Progenitor cell of endocrine pancreas (in vitro differentiated cells): Measurements from ENCODE around the gene ATP10B. TPM values are rescaled to one million over a fixed set of nuclear protein-coding genes. Genes with fewer than 3 reads are reported as not detected.
A peak's percentile ranks its signal among the peaks of the same experiment; 100 is the strongest.

Source experiments
- DNase-seq: peaks from one replicate; pipeline ENCODE4 v3.0.0; 2021; ENCODE audit warnings: low spot score; ENCODE audit not compliant: unreplicated experiment
- H3K27ac Mint-ChIP-seq: 2 replicates; pipeline ENCODE4 v1.8.0; 2021; ENCODE audit warnings: mild to moderate bottlenecking, moderate library complexity, mixed read lengths
- H3K27me3 Mint-ChIP-seq: 2 replicates; pipeline ENCODE4 v1.8.0; 2021; ENCODE audit warnings: mixed read lengths
- H3K36me3 Mint-ChIP-seq: 2 replicates; pipeline ENCODE4 v1.8.0; 2022; ENCODE audit warnings: mixed read lengths; ENCODE audit not compliant: insufficient read depth
- H3K4me1 Mint-ChIP-seq: 2 replicates; pipeline ENCODE4 v1.8.0; 2021; ENCODE audit warnings: low read depth, mixed read lengths
- H3K4me3 Mint-ChIP-seq: 2 replicates; pipeline ENCODE4 v1.8.0; 2021; ENCODE audit warnings: low read depth, mild to moderate bottlenecking, moderate library complexity, mixed read lengths
- H3K9me3 Mint-ChIP-seq: 2 replicates; pipeline ENCODE4 v1.8.0; 2021; ENCODE audit warnings: low read depth, mixed read lengths
- CTCF ChIP-seq: fragments of 200-600 bp; sonication (generic); IDR thresholded peaks from one replicate; pipeline ENCODE4 v1.5.0; 2021; ENCODE audit warnings: antibody characterized with exemption, mild to moderate bottlenecking; ENCODE audit not compliant: unreplicated experiment
- total RNA-seq: library from RNA; stranded (reverse); gene quantifications from 2 replicates; pipeline ENCODE4 v1.2.1, GENCODE V29; 2021

Gene ATP10B
- total RNA-seq, 1 donor from 2014 or later: 1.7 TPM

GRCh38 chr5:160869989-160870521, 18.0 kb upstream of the ATP10B start:
- Mint-ChIP-seq H3K4me1 (peaks cover 12% of the 10 kb centered on the region), H3K27me3 (no peaks in the 10 kb centered on the region), H3K4me3 (no peak overlapping the region), H3K27ac (peak overlapping the region; percentile 39), H3K9me3 (peaks cover 22% of the 10 kb centered on the region), H3K36me3 (peaks cover 11% of the 10 kb centered on the region)
- DNase-seq: no peak
- TF ChIP-seq CTCF: no peak

GRCh38 chr5:160867976-160868375, 16.0 kb upstream of the ATP10B start:
- H3K4me1 Mint-ChIP-seq: peaks cover 6% of the 10 kb centered on the region
- peaks cover 31% of the 10 kb centered on the region for H3K9me3 Mint-ChIP-seq
- no peak for TF ChIP-seq CTCF
- H3K36me3 Mint-ChIP-seq: peaks cover 8% of the 10 kb centered on the region
- no peak overlapping the region for H3K4me3 Mint-ChIP-seq
- H3K27me3 Mint-ChIP-seq: no peaks in the 10 kb centered on the region
- H3K27ac Mint-ChIP-seq: no peak overlapping the region
- no peak for DNase-seq

- Mint-ChIP-seq H3K36me3 (no peaks in the 10 kb centered on the region), H3K4me1 (no peaks in the 10 kb centered on the region), H3K27me3 (no peaks in the 10 kb centered on the region), H3K27ac (no peak overlapping the region), H3K9me3 (peaks cover 2% of the 10 kb centered on the region), H3K4me3 (no peak overlapping the region)
- DNase-seq: no peak
- TF ChIP-seq CTCF: no peak
Measured at GRCh38 chr5:160851451-160851850, 560 bp downstream of the ATP10B start.

GRCh38 chr5:160850421-160850820, 1.6 kb downstream of the ATP10B start:
- DNase-seq: no peak
- H3K27ac Mint-ChIP-seq: no peak overlapping the region
- TF ChIP-seq CTCF: no peak
- no peak overlapping the region for H3K4me3 Mint-ChIP-seq
- H3K27me3 Mint-ChIP-seq: no peaks in the 10 kb centered on the region
- no peaks in the 10 kb centered on the region for H3K36me3 Mint-ChIP-seq
- H3K4me1 Mint-ChIP-seq: no peaks in the 10 kb centered on the region
- H3K9me3 Mint-ChIP-seq: no peaks in the 10 kb centered on the region

- DNase-seq: no peak
- Mint-ChIP-seq H3K9me3 (no peaks in the 10 kb centered on the region), H3K4me1 (no peaks in the 10 kb centered on the region), H3K27me3 (no peaks in the 10 kb centered on the region), H3K27ac (no peak overlapping the region), H3K4me3 (no peak overlapping the region), H3K36me3 (no peaks in the 10 kb centered on the region)
- no peak for TF ChIP-seq CTCF
Measured at GRCh38 chr5:160847526-160848085, 4.4 kb downstream of the ATP10B start.
